Vagina (tissue), 1 donor: ENCODE results near the gene SLC18B1. TPM values are rescaled to one million over a fixed set of nuclear protein-coding genes. Genes with fewer than 3 reads are reported as not detected.

ENCODE experiments used
- small RNA-seq: library from RNA; depleted of rRNA; stranded (forward); fragments of <200 nt; gene quantifications from one replicate; pipeline ENCODE3, GENCODE V24; 2016
- total RNA-seq: library from RNA; depleted of rRNA; stranded (reverse); fragments of >200 nt; gene quantifications from one replicate; pipeline ENCODE4 v1.2.3, GENCODE V29; 2016

Gene SLC18B1
- total RNA-seq, 1 donor from 2014 or later, result 6.4 TPM

Small RNA genes lying within 50 kb of the gene (small RNA-seq; reads per million reads assigned to genes)
- 5.8 reads per million, percentile 89 among the genes with 10 or more reads in this experiment for gene SNORA33
- 1,531 reads per million, percentile 99 among the genes with 10 or more reads in this experiment for gene SNORD100
- 5,187 reads per million, percentile 100 among the genes with 10 or more reads in this experiment for gene SNORD101

Other genes with a start within 250 kb of the SLC18B1 start
- gene TAAR8, start 246.0 kb downstream of the SLC18B1 start, total RNA-seq, result not detected
- not detected for gene TAAR6, start 228.3 kb downstream of the SLC18B1 start, total RNA-seq
- not detected for gene TAAR5, start 208.9 kb downstream of the SLC18B1 start, total RNA-seq
- gene TAAR2, start 174.4 kb downstream of the SLC18B1 start, total RNA-seq, result not detected
- gene TAAR1, start 139.5 kb downstream of the SLC18B1 start, total RNA-seq, result not detected
- 2.0 TPM for gene VNN1, start 84.6 kb downstream of the SLC18B1 start, total RNA-seq
- 1.5 TPM for gene VNN2, start 40.7 kb downstream of the SLC18B1 start, total RNA-seq
- gene RPS12, start 15.9 kb upstream of the SLC18B1 start, total RNA-seq, result 1,905 TPM